Uterus (tissue), 2 donors: ENCODE measurements around the gene LARP1.

Source experiments
- CTCF ChIP-seq, 4 experiments: fragments of 200-600 bp in 2 of 4; fragments of 450-650 bp in 2 of 4; sonication (generic) in 2 of 4; IDR thresholded peaks; one replicate each; pipeline ENCODE4 v1.5.1; 2016 to 2019; ENCODE audit warnings: antibody characterized with exemption in 4 of 4, mild to moderate bottlenecking in 2 of 4, moderate library complexity in 1 of 4
- POLR2A ChIP-seq, 2 donors: fragments of 450-650 bp; IDR thresholded peaks; one replicate each; pipeline ENCODE4 v1.6.1; 2016; ENCODE audit warnings: antibody characterized with exemption in 2 of 2, mild to moderate bottlenecking in 1 of 2, moderate library complexity in 1 of 2

GRCh38 chr5:154820383-154820782 lies 65.2 kb downstream of the LARP1 start:
- TF ChIP-seq CTCF (IDR thresholded peaks at IDR 0.05) (no peak), POLR2A (IDR thresholded peaks at IDR 0.05) (no peak)
